Measurements from ENCODE around the gene SATB1.

GRCh38 chr3:18416332-18416731, 8.8 kb downstream of the SATB1 start:
- TF ChIP-seq EZH2 (IDR thresholded peaks at IDR 0.05) (no peak), POLR2AphosphoS5 (IDR thresholded peaks at IDR 0.05; ENCODE audit: borderline replicate concordance, low read depth, low read length) (no peak), FOXP2 (optimal IDR thresholded peaks at IDR 0.05; ENCODE audit: control extremely low read depth, extremely low read length, insufficient read depth) (no peak)
